Measurements from ENCODE around the gene ADGRF3.
"Not testable (repeated sequence)": the region's sequence is repeated elsewhere in the genome, so short reads cannot be mapped to it uniquely, and the experiment has no call there.

ADGRF3 gene

DNA sequence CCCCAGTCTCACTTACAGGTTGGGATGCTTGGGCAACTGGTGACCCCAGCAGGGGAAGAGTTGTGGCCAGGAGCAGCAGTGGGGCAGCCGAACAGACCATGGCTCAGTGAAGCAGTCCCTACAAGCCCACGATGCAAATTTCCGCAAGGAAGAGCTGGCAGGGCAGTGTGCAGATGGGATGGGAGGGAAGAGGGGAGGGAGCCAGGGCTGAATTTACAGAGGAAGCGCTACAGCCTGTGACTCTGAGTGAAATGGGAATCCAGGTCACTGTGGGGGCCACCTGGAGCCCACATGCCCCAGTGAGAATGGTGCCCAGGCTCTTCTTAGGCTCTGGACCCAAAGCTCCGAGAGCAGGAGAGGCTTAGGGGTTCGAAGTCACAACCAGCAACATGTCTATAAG is 27.6 kb downstream of the ADGRF3 start:
- in situ Hi-C loops (cut with MboI; ENCODE audit: low sequenced_read_pairs), result no loop called here

DNA sequence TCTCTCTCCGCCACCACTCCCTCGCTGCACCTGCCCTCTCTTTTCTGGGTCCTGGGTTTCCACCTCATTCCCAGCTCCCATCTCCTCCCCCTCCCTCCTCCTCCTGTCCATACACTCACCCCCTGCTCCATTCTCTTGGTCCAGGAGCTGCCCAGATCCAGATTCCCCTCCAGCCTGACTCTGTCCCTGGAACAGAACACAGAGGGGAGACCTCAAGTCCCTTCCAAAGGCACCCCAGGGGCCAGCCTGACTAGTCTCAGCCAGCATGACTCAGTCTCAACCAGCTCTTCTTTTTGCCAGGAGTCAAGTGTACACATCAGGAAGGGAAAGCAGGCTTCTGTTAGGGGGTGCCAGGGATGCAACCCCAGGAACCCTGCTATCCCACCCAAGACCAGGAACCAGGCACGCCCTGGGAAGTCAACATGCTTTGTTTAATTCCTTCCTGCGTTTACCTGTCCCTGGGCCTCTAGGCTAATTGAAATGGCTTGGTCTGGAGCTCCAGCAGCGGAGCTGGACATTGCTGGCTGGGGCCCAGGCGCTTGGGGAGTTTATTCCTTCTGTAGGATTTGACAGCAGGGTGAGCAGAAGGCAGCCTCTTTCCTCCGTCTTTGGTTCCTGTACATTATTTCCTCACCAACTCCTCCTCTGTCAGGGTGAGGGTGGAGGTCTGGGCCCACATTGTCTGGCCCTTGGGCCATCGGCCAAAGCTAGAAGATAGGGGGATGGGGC is 29.0 kb downstream of the ADGRF3 start:
- in situ Hi-C loops (cut with MboI; ENCODE audit: low sequenced_read_pairs), result no loop called here

DNA sequence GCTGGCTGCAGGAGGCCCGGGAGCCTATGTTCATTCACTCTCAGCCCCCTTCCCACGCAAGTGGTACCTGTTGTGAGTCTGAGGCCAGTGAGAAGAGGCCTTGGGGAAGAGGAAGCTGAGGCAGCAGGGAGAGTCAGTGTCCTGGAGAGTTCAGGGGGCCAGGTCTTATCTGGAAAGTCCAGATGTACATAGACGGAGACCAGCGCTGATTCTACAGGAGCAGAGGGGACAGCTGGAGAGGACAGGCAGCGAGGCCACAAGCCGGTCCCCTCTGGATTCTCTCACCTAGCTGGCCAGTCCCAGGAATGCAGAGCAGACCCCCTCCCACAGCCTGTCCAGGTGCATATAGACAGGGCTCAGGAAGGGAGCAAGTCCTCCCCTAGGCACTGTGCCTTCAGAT is 29.7 kb downstream of the ADGRF3 start:
- in situ Hi-C loops (cut with MboI; ENCODE audit: low sequenced_read_pairs), result no loop called here

DNA sequence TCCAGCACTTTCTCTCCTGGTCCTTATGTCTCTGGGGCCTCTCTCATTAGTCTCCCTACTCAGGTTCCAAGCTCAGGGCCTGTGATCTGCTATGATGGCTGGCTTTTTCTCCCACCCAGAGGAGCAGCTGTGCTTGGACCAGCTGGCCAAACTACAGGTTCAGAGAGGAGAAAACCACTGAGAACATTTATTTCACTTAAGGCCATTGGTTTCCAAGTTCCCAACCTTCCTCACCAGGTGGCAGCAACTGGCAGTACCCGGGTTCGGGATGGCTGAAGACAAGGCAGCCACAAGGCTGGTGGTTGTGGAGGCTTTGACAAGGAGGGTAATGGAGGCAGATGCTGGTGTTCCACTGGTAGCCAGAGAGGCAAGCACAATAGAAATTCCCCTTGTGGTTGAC is 30.5 kb downstream of the ADGRF3 start:
- in situ Hi-C loops (cut with MboI; ENCODE audit: low sequenced_read_pairs), result no loop called here

DNA sequence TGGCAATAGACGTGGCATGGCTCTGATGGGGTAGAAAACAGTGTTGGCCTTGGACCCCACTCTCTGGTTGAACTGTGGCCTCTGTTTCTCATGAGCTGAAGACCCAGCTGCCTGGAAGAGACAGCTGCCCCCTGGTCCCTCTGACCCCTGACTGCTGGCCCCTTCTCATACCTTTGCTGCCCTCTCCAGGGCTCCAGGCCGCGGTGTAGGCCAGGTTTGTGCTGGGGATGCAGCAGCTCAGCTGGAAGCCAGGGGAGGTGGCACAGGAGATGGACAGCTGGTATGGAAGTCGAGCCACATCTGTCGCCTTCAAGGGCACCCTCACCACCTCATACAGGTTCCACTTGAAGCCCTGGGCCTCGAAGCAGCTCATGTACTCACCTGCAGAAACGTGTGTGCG is 32.3 kb downstream of the ADGRF3 start:
- in situ Hi-C loops (cut with MboI; ENCODE audit: low sequenced_read_pairs), result no loop called here

DNA sequence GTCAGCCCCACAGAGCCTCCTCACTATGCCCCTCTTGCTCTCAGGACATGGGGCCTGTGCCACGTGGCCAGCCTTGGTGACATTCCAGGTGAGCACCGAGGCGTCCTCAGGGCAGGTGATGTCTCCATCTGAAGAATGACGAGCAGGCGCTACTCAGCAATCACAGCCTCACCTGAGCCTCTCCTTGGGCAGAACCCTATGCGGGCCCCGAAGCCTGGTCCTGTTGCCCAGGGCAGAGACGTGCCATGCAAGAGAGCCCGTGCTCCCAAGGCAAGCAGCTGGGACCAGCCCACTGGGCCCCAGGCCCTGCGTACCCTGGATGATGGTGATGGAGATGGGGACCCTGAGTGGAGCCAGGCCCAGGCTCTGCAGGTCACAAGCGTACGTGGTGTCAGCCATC is 33.1 kb downstream of the ADGRF3 start:
- in situ Hi-C loops (cut with MboI; ENCODE audit: low sequenced_read_pairs), result no loop called here

DNA sequence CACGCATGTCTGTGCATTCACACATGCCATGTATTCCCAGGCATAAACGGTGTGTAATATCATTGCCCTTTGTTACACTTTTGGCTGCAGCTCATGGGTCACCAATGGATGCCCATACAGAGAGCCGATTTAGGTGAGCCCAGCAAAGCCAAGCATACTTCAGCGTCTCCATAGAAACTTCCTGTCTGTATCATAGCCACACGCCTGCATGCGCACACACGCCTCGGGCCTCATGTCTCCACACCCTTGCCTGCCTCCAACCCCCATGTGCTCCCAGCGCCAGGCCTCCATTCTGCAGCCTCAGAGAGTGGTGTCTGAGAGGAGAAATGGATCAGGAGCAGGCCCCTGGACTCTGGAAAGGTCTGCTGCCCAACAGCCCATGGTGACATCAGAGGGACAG is 34.1 kb downstream of the ADGRF3 start:
- in situ Hi-C loops (cut with MboI; ENCODE audit: low sequenced_read_pairs), result no loop called here

DNA sequence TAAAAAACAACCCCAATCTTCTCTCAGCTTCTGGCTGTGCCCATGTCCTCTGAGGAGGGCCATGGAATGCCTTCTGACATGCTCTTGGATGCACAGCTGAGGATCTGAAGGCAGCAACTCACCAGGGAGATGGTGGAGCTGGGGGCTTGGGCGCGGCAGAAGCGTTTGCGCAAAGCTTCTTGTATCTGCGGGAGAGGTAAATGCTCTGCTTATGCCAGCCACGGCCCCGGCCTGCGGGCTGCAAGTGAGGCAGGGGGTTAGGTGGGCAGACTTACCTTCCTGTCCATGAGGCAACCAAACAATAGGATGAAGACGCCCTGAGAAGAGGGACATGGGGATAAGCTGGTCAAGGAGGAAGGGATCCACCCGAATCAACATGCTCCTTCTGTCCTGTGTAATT is 36.7 kb downstream of the ADGRF3 start:
- in situ Hi-C loops (cut with MboI; ENCODE audit: low sequenced_read_pairs), result no loop called here

DNA sequence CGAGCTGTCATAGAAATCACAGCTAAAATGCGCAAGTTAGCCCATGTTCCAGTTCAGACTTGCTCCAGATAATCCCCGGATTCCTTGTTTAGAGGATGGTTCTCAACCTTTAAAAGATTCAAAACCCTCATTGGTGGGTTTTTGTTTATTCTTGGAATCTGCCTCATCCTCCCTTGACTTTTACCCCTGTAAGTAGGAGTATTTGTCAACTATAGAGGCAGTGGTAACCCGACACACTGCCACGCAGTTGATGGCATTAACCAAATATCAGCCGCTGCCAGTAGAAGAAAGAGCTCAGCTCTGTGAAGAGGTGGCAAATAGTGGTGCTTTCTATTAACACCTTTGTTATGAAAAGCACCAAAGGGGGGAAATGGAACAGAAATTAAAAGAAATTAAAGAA is 41.0 kb downstream of the ADGRF3 start:
- in situ Hi-C loops (cut with MboI; ENCODE audit: low sequenced_read_pairs), result no loop called here

DNA sequence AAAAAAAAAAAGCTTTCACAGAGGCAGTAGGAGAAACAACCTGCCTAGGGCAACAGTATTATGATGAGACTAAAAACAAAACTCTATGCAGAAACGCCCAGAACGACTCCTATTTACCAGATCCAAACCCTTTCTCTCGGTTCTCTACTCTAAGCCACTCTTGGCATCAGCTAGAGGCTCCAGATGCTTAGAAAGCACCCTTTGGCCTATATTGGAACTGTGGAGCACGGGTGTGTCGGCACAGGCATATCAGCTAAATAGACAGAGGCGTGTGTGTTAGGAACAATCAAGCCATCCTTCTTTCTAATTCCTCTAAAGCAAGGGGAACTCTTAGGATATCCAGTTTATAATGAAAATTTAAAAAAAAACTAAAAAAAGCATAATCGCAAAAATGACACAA is 41.5 kb downstream of the ADGRF3 start:
- in situ Hi-C loops (cut with MboI; ENCODE audit: low sequenced_read_pairs), result not testable (repeated sequence)

DNA sequence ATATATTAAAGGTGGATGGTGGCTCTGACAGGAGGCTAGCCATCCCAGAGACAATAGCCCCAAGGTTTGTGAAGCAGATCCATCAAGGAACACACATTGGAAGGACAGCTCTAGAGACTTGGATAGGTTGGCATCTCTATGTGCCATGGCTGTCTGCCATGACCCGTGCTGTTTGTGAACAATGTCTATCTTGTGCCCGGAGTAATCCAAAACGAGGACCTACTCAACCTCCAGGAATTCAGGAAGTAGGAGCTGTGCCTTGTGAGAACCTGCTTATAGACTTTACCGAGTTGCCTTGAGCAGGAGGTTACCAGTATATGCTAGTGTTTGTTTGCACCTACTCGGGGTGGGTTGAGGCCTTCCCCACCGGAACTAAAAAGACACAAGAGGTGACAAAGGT is 43.7 kb downstream of the ADGRF3 start:
- in situ Hi-C loops (cut with MboI; ENCODE audit: low sequenced_read_pairs), result no loop called here

DNA sequence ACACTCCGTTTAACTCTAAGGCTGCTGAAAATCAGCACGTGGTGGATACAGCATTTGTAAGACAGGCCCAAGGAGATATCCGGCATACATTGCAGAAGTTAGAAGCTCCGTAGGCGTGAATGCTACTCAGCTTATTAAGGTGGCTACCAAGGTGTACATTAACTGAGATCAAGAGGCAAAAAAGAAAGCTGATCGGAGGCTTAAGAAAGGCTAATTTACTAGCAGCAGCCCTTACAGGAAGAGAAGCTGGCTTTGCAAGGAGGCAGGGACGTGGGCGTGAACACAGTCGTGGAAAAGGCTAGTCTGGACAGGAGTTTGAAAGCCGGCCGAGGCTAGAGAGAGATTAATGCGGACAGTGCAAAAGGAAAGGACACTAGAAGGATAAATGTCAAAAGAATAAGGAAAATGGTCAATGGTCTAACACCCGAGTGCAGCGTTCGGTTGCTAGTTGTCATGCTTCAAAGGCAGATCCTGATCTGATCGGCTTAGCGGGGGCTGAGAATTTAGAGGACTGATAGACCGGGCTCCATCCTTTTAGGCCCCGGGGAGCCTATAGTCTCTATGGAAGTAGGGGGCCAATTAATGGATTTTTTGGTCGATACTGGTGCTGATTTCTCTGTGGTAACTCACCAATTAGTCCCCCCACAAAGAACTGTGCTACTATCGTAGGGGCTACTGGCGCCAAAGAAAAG is 46.2 kb downstream of the ADGRF3 start:
- in situ Hi-C loops (cut with MboI; ENCODE audit: low sequenced_read_pairs), result no loop called here

DNA sequence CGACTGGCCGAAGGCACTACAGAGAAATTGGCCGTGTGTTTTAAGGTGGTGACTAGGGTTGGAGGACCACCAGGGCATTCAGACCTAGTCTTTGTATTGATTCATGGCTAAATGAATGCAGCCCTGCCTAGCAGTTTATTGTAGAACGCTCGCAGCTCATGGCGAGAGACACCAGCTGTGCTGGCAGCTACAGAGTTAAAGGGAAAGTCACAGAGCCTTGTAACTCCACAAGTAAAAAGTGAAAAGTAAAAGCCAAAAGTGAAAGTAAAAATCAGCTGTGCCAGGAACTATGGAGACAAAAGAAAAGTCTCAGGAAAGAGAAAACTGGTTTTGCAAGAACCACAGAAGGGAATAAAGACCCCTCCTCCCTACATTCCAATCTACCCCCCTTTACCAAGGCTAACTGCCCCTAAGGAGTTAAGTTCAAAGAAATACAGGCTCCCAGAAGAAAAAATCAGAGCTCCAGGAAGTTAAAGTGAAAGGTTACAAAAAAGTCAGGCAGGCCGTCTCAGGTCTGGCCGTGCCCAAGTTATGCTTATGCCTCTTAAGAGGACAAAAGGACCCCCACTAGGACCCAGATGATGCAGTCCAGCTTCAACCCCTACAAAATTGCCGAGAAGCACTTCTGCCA is 47.0 kb downstream of the ADGRF3 start:
- in situ Hi-C loops (cut with MboI; ENCODE audit: low sequenced_read_pairs), result no loop called here

DNA sequence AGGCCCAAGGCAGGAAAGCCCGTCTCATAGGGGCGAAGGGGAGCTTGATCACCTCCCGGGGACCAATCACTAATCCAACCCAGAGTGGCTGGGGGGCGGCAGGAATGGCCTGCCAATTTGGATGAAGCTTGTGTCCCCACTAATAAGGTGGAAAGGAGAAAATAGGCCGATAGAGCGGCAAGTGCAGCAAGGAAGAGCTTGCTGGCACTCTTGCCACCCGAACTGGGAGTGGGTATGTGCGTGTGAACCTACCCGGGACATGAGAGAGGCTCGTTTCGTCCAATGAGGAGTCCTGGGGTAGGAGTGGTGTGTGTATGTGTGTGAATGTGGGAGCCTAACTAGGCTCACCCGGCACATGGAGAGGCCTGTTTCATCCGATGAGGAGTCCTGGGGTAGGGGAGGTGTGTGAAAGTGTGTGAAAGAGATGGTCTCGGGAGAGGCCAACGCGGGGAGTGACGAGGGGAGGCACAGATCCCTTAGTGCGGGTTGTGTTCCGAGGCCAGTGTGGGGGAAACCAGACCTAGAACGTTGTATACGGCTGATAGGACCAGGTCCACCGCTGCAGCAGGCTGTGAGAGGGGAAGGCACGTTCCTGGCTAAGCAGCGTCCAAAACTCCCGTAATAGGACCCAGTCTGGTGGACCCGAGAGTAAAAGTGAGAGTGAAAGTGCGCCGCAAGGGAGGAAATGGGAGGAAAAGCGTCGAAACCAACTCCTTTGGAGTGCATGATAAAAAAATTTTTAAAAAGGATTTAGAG is 47.8 kb downstream of the ADGRF3 start:
- in situ Hi-C loops (cut with MboI; ENCODE audit: low sequenced_read_pairs), result no loop called here

DNA sequence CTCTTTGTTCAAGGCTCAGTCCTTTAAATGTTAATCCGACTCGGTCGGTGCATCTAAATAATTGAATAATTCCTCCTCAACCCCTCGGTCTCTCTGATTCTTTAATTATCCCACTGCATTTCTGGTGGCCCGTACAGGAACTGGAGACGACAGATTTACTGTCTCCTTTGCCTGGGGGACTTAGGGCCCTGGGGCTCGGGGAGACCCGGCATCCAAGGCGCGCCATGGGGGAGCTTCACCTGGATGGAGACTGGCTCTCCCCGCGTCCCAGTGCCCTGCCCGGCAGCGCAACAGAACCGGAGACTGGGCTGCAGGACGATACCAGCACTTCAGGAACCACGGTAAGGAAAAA is 48.3 kb downstream of the ADGRF3 start:
- in situ Hi-C loops (cut with MboI; ENCODE audit: low sequenced_read_pairs), result no loop called here

DNA sequence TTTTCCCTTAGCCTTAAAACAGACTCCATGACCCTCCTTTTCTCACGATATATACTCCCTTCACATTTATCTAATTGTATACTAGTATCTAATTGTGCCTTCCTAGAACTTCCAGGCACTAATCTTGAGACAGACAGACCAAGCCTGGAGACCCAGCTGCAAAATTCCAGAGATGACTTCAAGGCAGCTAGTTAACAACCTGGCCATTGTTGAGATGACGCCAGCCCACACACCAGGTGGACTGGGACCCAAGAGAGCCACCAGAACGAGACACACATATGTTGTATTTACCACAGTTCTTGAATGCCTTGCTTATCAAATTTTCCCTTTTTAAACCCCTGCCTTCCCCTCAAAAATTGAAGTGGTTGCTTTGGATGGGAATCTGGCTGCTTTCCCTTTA is 49.5 kb downstream of the ADGRF3 start:
- in situ Hi-C loops (cut with MboI; ENCODE audit: low sequenced_read_pairs), result no loop called here

DNA sequence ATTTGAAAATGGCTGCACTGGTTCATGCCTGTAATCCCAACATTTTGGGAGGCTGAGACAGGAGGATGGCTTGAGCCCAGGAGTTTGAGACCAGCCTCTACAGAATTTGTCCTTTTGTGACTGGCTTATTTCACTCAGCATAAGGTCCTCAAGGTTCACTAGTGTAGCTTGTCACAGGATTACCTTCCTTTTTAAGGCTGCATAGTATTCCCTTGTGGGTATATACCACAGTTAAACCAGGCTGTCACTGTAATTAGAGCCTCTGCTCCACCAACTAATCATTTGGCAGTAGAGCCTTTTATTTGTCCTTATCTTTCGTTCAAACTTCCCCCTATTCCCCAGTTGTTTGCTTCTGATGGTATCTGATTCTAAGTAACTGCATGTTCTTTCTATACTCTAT is 51.1 kb downstream of the ADGRF3 start:
- in situ Hi-C loops (cut with MboI; ENCODE audit: low sequenced_read_pairs), result no loop called here

DNA sequence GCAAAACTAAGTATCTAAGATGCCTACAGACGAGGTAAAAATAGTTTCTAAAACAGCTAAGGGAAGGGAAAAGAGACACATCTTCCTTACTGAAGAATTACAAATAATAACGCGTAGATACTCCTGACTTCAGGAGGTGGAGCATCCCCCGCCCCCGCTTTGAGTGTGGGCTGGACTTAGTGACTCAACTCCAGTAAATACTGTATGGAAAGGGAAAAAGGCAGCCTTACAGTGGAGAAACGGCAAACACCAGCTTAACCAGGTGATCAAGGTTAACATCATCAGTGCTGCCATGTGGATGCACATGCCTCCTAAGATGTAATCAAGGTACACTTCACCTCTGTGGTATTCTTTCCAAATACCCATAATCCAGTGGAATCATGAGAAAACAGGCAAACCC is 53.9 kb downstream of the ADGRF3 start:
- in situ Hi-C loops (cut with MboI; ENCODE audit: low sequenced_read_pairs), result no loop called here

DNA sequence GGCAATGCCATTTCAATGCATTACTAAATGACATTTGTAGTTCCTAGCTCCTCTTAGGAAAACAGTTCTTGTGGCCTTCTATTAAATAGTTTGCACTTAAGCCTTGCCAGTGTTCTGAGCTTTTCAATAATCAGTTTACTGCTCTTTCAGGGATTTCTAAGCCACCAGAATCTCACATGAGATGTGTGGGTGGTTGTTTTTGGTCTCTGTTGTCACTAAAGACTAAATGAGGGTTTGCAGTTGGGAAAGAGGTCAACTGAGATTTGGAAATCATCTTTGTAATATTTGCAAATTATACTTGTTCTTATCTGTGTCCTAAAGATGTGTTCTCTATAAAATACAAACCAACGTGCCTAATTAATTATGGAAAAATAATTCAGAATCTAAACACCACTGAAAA is 56.6 kb downstream of the ADGRF3 start:
- in situ Hi-C loops (cut with MboI; ENCODE audit: low sequenced_read_pairs), result no loop called here

DNA sequence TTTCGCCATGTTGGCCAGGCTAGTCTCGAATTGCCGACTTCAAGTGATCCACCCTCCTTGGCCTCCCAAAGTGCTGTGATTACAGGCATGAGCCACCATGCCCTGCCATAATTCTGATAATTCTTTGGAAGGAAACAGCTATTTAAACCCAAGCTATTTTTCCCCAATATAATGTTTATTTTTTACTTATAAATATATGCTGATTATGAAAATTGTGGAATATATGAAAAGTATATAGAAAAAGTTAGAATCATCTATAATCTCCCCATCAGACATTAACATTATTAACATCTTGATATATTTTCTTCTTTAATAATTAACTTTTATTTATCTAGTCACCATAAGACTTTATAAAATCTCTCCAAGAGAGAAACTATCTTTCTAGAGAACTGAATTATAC is 60.7 kb downstream of the ADGRF3 start:
- in situ Hi-C loops (cut with MboI; ENCODE audit: low sequenced_read_pairs), result no loop called here

DNA sequence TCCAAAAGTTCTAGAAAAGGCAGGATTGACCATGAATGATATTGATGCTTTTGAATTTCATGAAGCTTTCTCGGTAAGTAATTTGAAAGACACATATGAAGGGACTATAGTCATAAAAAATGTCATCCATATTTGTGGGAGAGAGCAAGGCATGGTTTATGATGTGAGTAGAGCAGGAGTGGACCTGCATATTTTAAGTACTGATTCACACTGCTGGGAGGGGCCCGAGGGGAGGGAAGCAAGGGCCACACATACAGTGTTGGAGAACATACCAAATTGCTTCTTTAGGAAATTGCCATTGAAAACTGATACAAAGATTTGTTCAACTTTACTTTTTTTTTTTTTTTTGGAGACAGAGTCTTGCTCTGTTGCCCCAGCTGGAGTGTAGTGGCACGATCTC is 62.5 kb downstream of the ADGRF3 start:
- in situ Hi-C loops (cut with MboI; ENCODE audit: low sequenced_read_pairs), result no loop called here

DNA sequence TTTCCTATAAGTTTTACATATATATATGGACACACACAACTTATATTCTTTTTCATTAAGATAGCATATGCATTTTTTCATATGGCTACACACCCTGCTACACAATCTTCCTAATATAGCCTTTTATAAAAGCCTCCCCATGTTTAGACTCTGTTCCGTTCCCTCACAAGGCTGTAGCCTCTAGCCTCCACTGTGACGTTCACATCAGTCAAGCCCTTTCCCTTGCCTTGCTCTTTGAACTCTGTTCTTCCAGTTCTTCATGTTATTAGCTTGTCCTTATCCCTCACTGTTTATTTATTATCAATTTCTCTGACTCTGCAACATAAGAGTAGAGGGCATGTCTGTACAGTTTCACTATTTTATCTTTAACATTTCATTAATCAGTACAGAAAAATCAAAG is 63.0 kb downstream of the ADGRF3 start:
- in situ Hi-C loops (cut with MboI; ENCODE audit: low sequenced_read_pairs), result no loop called here
